ENCODE results near the gene TRAF2. TPM values are rescaled to one million over a fixed set of nuclear protein-coding genes. Genes with fewer than 3 reads are reported as not detected.

The TRAF2 gene
- total and polyA plus RNA-seq, 4 donors: 4.7 to 14.9 (median 6.8) TPM

DNA sequence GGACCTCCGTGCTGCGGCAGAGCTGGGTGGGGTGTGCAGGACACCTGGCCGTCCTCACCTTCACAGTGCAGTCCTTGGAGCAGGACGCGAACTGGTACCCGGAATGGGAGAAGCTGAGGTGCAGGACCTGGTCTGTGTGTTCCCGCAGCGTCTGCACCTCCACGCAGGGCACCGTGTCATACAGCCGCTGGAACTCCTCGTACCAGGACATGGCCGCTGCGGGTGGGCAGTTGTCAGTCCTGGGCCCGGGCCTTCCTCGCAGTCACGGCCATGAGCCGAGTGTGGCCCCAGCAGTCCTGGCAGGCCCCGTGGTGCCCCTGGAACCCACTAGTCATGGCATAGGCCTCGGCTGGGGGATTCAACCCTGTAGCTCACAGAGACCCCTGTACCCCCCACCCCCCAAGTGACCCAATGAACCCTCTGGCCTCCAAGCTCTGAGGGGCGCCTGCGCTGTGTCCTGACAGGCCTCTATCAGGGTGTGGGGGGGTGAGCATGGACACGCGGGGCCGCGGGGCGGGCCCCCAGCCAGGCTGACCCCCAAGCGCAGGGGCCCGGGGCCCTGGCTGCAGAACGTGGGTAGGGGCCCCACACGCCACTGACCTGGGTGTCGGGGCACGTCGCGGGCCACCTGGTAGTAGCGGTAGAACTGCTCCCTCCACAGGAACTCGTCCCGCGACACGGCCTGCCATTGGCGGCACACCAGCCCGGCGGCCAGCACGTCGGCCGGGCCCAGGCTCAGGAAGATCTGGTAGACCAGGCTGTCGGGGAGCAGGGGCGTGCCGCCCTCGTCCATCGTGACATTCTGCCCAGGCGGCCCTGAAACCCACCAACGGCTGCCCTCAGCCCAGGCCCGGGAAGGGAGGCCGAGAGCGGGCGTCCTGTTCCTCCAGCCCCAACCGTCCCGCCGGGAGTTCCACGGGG is 57.2 kb downstream of the TRAF2 start:
- peak overlapping the region; percentile 81 to 85 for H3K27ac ChIP-seq (ENCODE audit: low read depth in 1 of 2, low read length in 2 of 2)
- H3K27me3 ChIP-seq (ENCODE audit: control insufficient read depth in 4 of 4, insufficient read depth in 4 of 4, low read length in 3 of 4): no peaks in the 10 kb centered on the region
- DNase-seq (ENCODE audit: low spot score): peak; percentile 58
- no peaks in the 10 kb centered on the region for H3K9me3 ChIP-seq (ENCODE audit: control insufficient read depth in 4 of 4, low read length in 3 of 4)
- peaks cover 0 to 14% (median 9%) of the 10 kb centered on the region in 4 donors for H3K36me3 ChIP-seq (ENCODE audit: control insufficient read depth in 4 of 4, insufficient read depth in 3 of 4, low read depth in 1 of 4, low read length in 3 of 4)
- H3K4me1 ChIP-seq (ENCODE audit: control insufficient read depth in 4 of 4, insufficient read depth in 4 of 4, low read length in 3 of 4): peaks cover 24 to 74% (median 50%) of the 10 kb centered on the region in 4 donors
- H3K4me3 ChIP-seq (ENCODE audit: low read depth in 1 of 3, low read length in 3 of 3): peak overlapping the region; percentile 71 to 91 (median 77)
- H3K9ac ChIP-seq (ENCODE audit: low read depth in 1 of 2, low read length in 2 of 2): peak overlapping the region; percentile 41 to 51
- TF ChIP-seq RAD21 (IDR thresholded peaks at IDR 0.05): peak in 1 of 2 donors; percentile 11
- TF ChIP-seq, protein P1, sequence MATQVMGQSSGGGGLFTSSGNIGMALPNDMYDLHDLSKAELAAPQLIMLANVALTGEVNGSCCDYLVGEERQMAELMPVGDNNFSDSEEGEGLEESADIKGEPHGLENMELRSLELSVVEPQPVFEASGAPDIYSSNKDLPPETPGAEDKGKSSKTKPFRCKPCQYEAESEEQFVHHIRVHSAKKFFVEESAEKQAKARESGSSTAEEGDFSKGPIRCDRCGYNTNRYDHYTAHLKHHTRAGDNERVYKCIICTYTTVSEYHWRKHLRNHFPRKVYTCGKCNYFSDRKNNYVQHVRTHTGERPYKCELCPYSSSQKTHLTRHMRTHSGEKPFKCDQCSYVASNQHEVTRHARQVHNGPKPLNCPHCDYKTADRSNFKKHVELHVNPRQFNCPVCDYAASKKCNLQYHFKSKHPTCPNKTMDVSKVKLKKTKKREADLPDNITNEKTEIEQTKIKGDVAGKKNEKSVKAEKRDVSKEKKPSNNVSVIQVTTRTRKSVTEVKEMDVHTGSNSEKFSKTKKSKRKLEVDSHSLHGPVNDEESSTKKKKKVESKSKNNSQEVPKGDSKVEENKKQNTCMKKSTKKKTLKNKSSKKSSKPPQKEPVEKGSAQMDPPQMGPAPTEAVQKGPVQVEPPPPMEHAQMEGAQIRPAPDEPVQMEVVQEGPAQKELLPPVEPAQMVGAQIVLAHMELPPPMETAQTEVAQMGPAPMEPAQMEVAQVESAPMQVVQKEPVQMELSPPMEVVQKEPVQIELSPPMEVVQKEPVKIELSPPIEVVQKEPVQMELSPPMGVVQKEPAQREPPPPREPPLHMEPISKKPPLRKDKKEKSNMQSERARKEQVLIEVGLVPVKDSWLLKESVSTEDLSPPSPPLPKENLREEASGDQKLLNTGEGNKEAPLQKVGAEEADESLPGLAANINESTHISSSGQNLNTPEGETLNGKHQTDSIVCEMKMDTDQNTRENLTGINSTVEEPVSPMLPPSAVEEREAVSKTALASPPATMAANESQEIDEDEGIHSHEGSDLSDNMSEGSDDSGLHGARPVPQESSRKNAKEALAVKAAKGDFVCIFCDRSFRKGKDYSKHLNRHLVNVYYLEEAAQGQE (IDR thresholded peaks at IDR 0.05): peak; percentile 10
- TF ChIP-seq GABPA (IDR thresholded peaks at IDR 0.05 in 1 of 2, conservative IDR thresholded peaks at IDR 0.05 in 1 of 2): no peak
- WGBS: 11% methylated on average over 61 of the region's 61 CpGs

DNA sequence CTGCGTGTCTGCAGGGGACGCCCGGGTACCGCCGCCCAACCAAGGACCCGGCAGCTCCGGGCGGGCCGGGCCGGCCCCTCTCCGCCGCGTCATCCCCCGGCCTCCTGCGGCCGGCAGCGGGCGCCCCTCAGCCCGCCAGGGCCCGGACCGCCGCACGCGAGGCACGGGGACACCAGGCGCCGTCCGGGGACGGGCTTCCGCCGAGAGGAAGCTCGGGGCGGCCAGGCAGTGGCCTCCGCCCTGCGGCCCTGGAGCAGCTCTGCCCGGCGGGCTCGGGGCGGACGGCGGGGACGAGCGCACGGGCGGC is 57.8 kb downstream of the TRAF2 start:
- peak overlapping the region; percentile 71 to 91 (median 77) for H3K4me3 ChIP-seq (ENCODE audit: low read depth in 1 of 3, low read length in 3 of 3)
- H3K4me1 ChIP-seq (ENCODE audit: control insufficient read depth in 4 of 4, insufficient read depth in 4 of 4, low read length in 3 of 4): peaks cover 21 to 75% (median 49%) of the 10 kb centered on the region in 4 donors
- peak overlapping the region; percentile 81 to 85 for H3K27ac ChIP-seq (ENCODE audit: low read depth in 1 of 2, low read length in 2 of 2)
- DNase-seq (ENCODE audit: low spot score): no peak
- H3K36me3 ChIP-seq (ENCODE audit: control insufficient read depth in 4 of 4, insufficient read depth in 3 of 4, low read depth in 1 of 4, low read length in 3 of 4): peaks cover 0 to 14% (median 9%) of the 10 kb centered on the region in 4 donors
- no peaks in the 10 kb centered on the region for H3K27me3 ChIP-seq (ENCODE audit: control insufficient read depth in 4 of 4, insufficient read depth in 4 of 4, low read length in 3 of 4)
- H3K9me3 ChIP-seq (ENCODE audit: control insufficient read depth in 4 of 4, low read length in 3 of 4): no peaks in the 10 kb centered on the region
- TF ChIP-seq SP1 (IDR thresholded peaks at IDR 0.05) (no peak), EGR1 (IDR thresholded peaks at IDR 0.05; ENCODE audit: low read depth in 2 of 2) (no peak), NR2F2 (IDR thresholded peaks at IDR 0.05) (no peak), YY1 (IDR thresholded peaks at IDR 0.05) (no peak), HNF4A (conservative IDR thresholded peaks at IDR 0.05) (no peak)
- TF ChIP-seq, protein P1 (IDR thresholded peaks at IDR 0.05): no peak
- TF ChIP-seq, protein P2, sequence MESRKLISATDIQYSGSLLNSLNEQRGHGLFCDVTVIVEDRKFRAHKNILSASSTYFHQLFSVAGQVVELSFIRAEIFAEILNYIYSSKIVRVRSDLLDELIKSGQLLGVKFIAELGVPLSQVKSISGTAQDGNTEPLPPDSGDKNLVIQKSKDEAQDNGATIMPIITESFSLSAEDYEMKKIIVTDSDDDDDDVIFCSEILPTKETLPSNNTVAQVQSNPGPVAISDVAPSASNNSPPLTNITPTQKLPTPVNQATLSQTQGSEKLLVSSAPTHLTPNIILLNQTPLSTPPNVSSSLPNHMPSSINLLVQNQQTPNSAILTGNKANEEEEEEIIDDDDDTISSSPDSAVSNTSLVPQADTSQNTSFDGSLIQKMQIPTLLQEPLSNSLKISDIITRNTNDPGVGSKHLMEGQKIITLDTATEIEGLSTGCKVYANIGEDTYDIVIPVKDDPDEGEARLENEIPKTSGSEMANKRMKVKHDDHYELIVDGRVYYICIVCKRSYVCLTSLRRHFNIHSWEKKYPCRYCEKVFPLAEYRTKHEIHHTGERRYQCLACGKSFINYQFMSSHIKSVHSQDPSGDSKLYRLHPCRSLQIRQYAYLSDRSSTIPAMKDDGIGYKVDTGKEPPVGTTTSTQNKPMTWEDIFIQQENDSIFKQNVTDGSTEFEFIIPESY (IDR thresholded peaks at IDR 0.05): no peak
- under 1% methylated on average over 45 of the region's 45 CpGs for WGBS
- H3K9ac ChIP-seq (ENCODE audit: low read depth in 1 of 2, low read length in 2 of 2): peak overlapping the region; percentile 41 to 51
